IMR-90 (cell line): Measurements from ENCODE around the gene C22orf15. TPM values are rescaled to one million over a fixed set of nuclear protein-coding genes. Genes with fewer than 3 reads are reported as not detected.

Source experiments
- FOS ChIP-seq: fragments of 150-350 bp; IDR thresholded peaks from 2 replicates; pipeline ENCODE4 v1.6.1; 2016; ENCODE audit warnings: low read depth, low read length
- MAZ ChIP-seq: IDR thresholded peaks from 2 replicates; pipeline ENCODE4 v1.6.1; 2012; ENCODE audit warnings: low read depth, mild to moderate bottlenecking, low read length, improper control_type of control experiment, moderate library complexity, borderline replicate concordance
- RCOR1 ChIP-seq: IDR thresholded peaks from 2 replicates; pipeline ENCODE4 v1.6.1; 2012; ENCODE audit warnings: mild to moderate bottlenecking, low read length, improper control_type of control experiment; ENCODE audit not compliant: insufficient replicate concordance
- RFX5 ChIP-seq: IDR thresholded peaks from 2 replicates; pipeline ENCODE4 v1.8.0; 2012; ENCODE audit warnings: low read depth, mild to moderate bottlenecking, low read length, moderate library complexity
- polyA plus RNA-seq, 3 experiments: library from polyadenylated mRNA; depleted of rRNA; stranded (reverse); fragments of >200 nt; gene quantifications; 2 replicates each; pipeline ENCODE4 v1.2.3, GENCODE V29; 2012; ENCODE audit warnings: low replicate concordance in 1 of 3
- total RNA-seq: library from RNA; depleted of rRNA; stranded (reverse); fragments of >200 nt; gene quantifications from 2 replicates; pipeline ENCODE4 v1.2.3, GENCODE V29; 2012

C22orf15 gene
- total and polyA plus RNA-seq, 2 of the 4 experiments (the other 2 are of a cell fraction) = 2.3 to 3.1 TPM

DNA sequence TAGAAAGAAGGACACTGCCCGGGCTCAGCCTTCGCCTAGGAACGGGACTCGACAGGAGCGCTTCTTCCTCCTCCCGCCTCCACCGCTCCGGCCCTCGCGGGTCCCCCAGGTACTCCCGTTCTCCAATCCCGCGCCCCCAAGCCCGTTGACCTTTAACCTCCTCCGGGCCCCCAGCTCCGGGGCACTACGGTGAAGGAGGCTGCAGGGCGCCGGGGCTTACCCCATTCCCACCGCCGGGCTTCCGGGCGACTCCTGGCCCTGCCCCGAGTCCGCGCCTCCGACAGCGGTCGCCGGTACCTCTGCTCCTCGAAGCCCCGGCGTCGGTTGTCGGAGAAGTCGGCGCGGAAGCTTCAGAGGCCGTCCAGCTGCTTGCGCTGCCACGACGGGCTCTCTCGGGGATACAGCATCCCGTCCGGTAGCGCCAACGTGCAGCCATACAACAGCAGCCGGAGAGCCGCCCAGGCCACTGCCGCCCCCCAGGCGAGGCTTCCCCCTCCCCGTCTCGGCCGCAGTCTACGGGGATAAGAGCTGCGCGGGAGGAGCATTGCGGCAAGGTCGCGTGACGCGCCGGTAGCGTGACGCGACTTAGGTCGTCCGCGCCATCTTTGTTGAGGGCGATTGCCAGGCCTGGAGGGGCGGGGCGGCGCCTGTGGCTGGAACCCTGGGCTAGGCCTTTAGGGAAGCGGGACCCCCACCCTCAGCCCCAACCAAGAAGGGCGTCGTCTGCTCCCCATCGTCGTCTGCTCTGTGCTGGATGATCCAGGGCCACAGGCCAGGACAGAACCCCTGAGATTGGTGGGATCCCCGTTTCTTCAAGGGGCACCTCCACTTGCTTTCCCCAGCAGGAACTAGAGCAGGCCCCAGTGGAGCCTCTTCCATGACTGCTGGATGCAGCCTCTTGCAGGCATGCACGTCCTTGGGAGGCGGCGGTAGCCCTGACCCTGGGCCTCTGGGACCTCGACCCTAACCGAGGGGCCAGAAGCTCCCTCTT, 45.7 kb upstream of the C22orf15 start (continued):
- no peak for TF ChIP-seq FOS
- TF ChIP-seq RFX5 = no peak
- no peak for TF ChIP-seq RCOR1
- TF ChIP-seq MAZ = peak; percentile 97; the same call in 1 of the 2 replicates
